HFFc6 (cell line): ENCODE measurements around the gene PFKFB4. TPM values are rescaled to one million over a fixed set of nuclear protein-coding genes. Genes with fewer than 3 reads are reported as not detected.
"Not testable (repeated sequence)": the region's sequence is repeated elsewhere in the genome, so short reads cannot be mapped to it uniquely, and the experiment has no call there.

Source experiments
- DNase-seq: peaks from one replicate; pipeline ENCODE4 v3.0.0-alpha.2; 2018
- H3K27ac Mint-ChIP-seq: 2 replicates; pipeline ENCODE4 v1.8.0; 2020; ENCODE audit warnings: mild to moderate bottlenecking, mixed read lengths
- H3K27me3 Mint-ChIP-seq: 2 replicates; pipeline ENCODE4 v1.8.0; 2021; ENCODE audit warnings: mild to moderate bottlenecking, moderate library complexity, mixed read lengths; ENCODE audit not compliant: insufficient read depth
- H3K36me3 Mint-ChIP-seq: 2 replicates; pipeline ENCODE4 v1.8.0; 2021; ENCODE audit warnings: low read depth, mixed read lengths
- H3K4me1 Mint-ChIP-seq: 2 replicates; pipeline ENCODE4 v1.8.0; 2020; ENCODE audit warnings: low read depth, mixed read lengths
- H3K4me3 Mint-ChIP-seq: 2 replicates; pipeline ENCODE4 v1.8.0; 2020; ENCODE audit warnings: mild to moderate bottlenecking, moderate library complexity, mixed read lengths
- H3K9me3 Mint-ChIP-seq: 2 replicates; pipeline ENCODE4 v1.8.0; 2020; ENCODE audit warnings: mild to moderate bottlenecking, mixed read lengths
- CTCF ChIP-seq: fragments of 200-600 bp; sonication (generic); IDR thresholded peaks from 2 replicates; pipeline ENCODE4 v1.5.0; 2021; ENCODE audit warnings: antibody characterized with exemption, mild to moderate bottlenecking
- total RNA-seq, 6 experiments: library from RNA; stranded (reverse); fragmentation: NEBNext Ultra II Directional; extraction: Animal tissue kit (Norgen Biotek cat#: 25700); gene quantifications; 2 replicates in 1 of 6; 3 replicates in 5 of 6; pipeline ENCODE4 v1.2.3, GENCODE V29; 2021

PFKFB4 gene
- total RNA-seq, 6 experiments from 2014 or later = 7.5 to 10.5 (median 8.9) TPM

- Mint-ChIP-seq H3K4me3 (no peak overlapping the region), H3K4me1 (peaks cover 27% of the 10 kb centered on the region), H3K9me3 (no peaks in the 10 kb centered on the region), H3K27ac (no peak overlapping the region), H3K36me3 (no peaks in the 10 kb centered on the region), H3K27me3 (peaks cover 5% of the 10 kb centered on the region)
- no peak for DNase-seq
- no peak for TF ChIP-seq CTCF
Observed at GRCh38 chr3:48553886-48554845, 2.4 kb downstream of the PFKFB4 start.

GRCh38 chr3:48553361-48553760 lies 3.2 kb downstream of the PFKFB4 start:
- Mint-ChIP-seq H3K9me3 (no peaks in the 10 kb centered on the region), H3K4me1 (peaks cover 19% of the 10 kb centered on the region), H3K36me3 (no peaks in the 10 kb centered on the region)

GRCh38 chr3:48552111-48552951 lies 4.3 kb downstream of the PFKFB4 start:
- DNase-seq = no peak
- peaks cover 5% of the 10 kb centered on the region for H3K27me3 Mint-ChIP-seq
- H3K4me1 Mint-ChIP-seq = peaks cover 13% of the 10 kb centered on the region
- TF ChIP-seq CTCF = no peak
- H3K36me3 Mint-ChIP-seq = no peaks in the 10 kb centered on the region
- no peak overlapping the region for H3K4me3 Mint-ChIP-seq
- H3K9me3 Mint-ChIP-seq = no peaks in the 10 kb centered on the region
- H3K27ac Mint-ChIP-seq = no peak overlapping the region

More at GRCh38 chr3:48553361-48553760, 3.2 kb downstream of the PFKFB4 start:
- TF ChIP-seq CTCF = no peak
- H3K27ac Mint-ChIP-seq = no peak overlapping the region
- no peak overlapping the region for H3K4me3 Mint-ChIP-seq
- no peak for DNase-seq
- peaks cover 5% of the 10 kb centered on the region for H3K27me3 Mint-ChIP-seq

- not testable (repeated sequence) for H3K27me3 Mint-ChIP-seq, H3K4me3 Mint-ChIP-seq, H3K36me3 Mint-ChIP-seq, H3K9me3 Mint-ChIP-seq, H3K27ac Mint-ChIP-seq, DNase-seq
- peaks cover 13% of the 10 kb centered on the region for H3K4me1 Mint-ChIP-seq
Observed at GRCh38 chr3:48551651-48552050, 5.0 kb downstream of the PFKFB4 start.

- no peaks in the 10 kb centered on the region for H3K4me1 Mint-ChIP-seq
- peak overlapping the region; percentile 55 for H3K27ac Mint-ChIP-seq
- peak; percentile 97 for TF ChIP-seq CTCF
- H3K27me3 Mint-ChIP-seq = peaks cover 2% of the 10 kb centered on the region; the same call in 1 of the 2 replicates
- DNase-seq = peak; percentile 69
- no peak overlapping the region for H3K4me3 Mint-ChIP-seq
- no peaks in the 10 kb centered on the region for H3K36me3 Mint-ChIP-seq
- H3K9me3 Mint-ChIP-seq = no peaks in the 10 kb centered on the region
Observed at GRCh38 chr3:48548729-48549705, 7.6 kb downstream of the PFKFB4 start.
